Peyer's patch (tissue), 4 donors: ENCODE results near the gene THAP11.

Experiments
- CTCF ChIP-seq, 6 experiments: fragments of 450-650 bp in 4 of 6; fragments of 200-600 bp in 2 of 6; sonication (generic) in 1 of 6; IDR thresholded peaks; one replicate each; pipeline ENCODE4 v1.5.1; 2017 to 2019; ENCODE audit warnings: antibody characterized with exemption in 6 of 6, mild to moderate bottlenecking in 3 of 6, moderate library complexity in 1 of 6
- POLR2A ChIP-seq, 2 donors: fragments of 450-650 bp; IDR thresholded peaks; one replicate each; pipeline ENCODE4 v1.5.1; 2017; ENCODE audit warnings: antibody characterized with exemption in 2 of 2, mild to moderate bottlenecking in 2 of 2, moderate library complexity in 2 of 2

- TF ChIP-seq CTCF (IDR thresholded peaks at IDR 0.05) (no peak), POLR2A (IDR thresholded peaks at IDR 0.05) (no peak)
These were observed 45.9 kb upstream of the THAP11 start for GRCh38 chr16:67796099-67796718.
